HEK293T (cell line): ENCODE data around the gene TTLL7.

Source experiments
- ARNT ChIP-seq: fragments of 450-650 bp; IDR thresholded peaks from 2 replicates; pipeline ENCODE4 v1.6.1; 2017; ENCODE audit warnings: mild to moderate bottlenecking
- BHLHE40 ChIP-seq: fragments of 450-650 bp; IDR thresholded peaks from 2 replicates; pipeline ENCODE4 v1.6.1; 2016; ENCODE audit warnings: mild to moderate bottlenecking, moderate library complexity, borderline replicate concordance
- ELF4 ChIP-seq: fragments of 450-650 bp; IDR thresholded peaks from 2 replicates; pipeline ENCODE4 v1.6.1; 2017; ENCODE audit warnings: antibody characterized with exemption
- FOXK2 ChIP-seq: fragments of 450-650 bp; IDR thresholded peaks from 2 replicates; pipeline ENCODE4 v1.6.1; 2016; ENCODE audit warnings: mild to moderate bottlenecking
- FOXM1 ChIP-seq: fragments of 450-650 bp; IDR thresholded peaks from 2 replicates; pipeline ENCODE4 v1.6.1; 2017; ENCODE audit warnings: mild to moderate bottlenecking, borderline replicate concordance
- HDGF ChIP-seq: fragments of 450-650 bp; IDR thresholded peaks from 2 replicates; pipeline ENCODE4 v1.6.1; 2017; ENCODE audit warnings: antibody characterized with exemption, borderline replicate concordance
- L3MBTL2 ChIP-seq: fragments of 450-650 bp; conservative IDR thresholded peaks from 2 replicates; pipeline ENCODE4 v1.6.1; 2016; ENCODE audit warnings: mild to moderate bottlenecking
- NFRKB ChIP-seq: fragments of 450-650 bp; IDR thresholded peaks from 2 replicates; pipeline ENCODE4 v1.6.1; 2016; ENCODE audit warnings: mild to moderate bottlenecking, moderate library complexity
- SUZ12 ChIP-seq: fragments of 450-650 bp; IDR thresholded peaks from 2 replicates; pipeline ENCODE4 v1.6.1; 2016; ENCODE audit warnings: mild to moderate bottlenecking
- TARDBP ChIP-seq: fragments of 450-650 bp; IDR thresholded peaks from 2 replicates; pipeline ENCODE4 v1.6.1; 2016
- ZNF384 ChIP-seq: fragments of 450-650 bp; IDR thresholded peaks from 2 replicates; pipeline ENCODE4 v1.6.1; 2016

GRCh38 chr1:83872515-83872914, 126.4 kb downstream of the TTLL7 start:
- TF ChIP-seq TARDBP (no peak), BHLHE40 (no peak), FOXK2 (no peak), NFRKB (no peak), FOXM1 (no peak), SUZ12 (no peak), HDGF (no peak), L3MBTL2 (no peak), ELF4 (no peak), ARNT (no peak), ZNF384 (no peak)
